ENCODE data around the gene FOXO3.
"Not testable (repeated sequence)": the region's sequence is repeated elsewhere in the genome, so short reads cannot be mapped to it uniquely, and the experiment has no call there.

FOXO3 gene

DNA sequence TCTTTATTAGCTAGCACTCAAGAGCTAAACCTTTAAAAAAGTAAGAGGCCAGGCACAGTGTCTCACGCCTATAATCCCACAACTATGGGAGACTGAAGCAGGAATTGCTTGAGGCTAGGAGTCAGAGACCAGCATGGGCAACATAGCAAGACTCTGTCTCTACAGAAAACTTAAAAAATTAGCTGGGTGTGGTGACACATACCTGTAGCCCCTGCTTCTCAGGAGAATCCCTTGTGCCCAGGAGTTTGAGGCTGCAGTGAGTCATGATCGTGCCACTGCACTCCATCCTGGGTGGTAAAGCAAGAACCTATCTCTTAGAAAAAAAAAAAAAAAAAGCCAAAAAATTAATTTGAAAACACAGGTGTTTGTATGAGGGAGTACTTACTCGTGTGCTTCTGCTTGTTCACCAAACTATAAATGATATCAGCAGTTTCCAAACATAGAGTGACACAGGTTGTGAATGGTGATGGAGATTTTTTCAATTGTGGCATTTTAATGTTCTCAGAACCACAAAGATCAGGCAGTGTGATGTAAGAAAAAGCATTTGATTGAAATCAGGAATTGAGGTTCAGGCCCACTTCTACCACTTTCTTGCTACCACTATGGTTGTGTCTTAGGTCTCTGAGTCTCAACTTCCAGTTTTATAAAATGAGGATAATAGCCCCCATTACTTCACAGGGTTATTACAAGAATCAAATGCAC is 104.9 kb downstream of the FOXO3 start:
- DNase-seq, result peak; percentile 60

DNA sequence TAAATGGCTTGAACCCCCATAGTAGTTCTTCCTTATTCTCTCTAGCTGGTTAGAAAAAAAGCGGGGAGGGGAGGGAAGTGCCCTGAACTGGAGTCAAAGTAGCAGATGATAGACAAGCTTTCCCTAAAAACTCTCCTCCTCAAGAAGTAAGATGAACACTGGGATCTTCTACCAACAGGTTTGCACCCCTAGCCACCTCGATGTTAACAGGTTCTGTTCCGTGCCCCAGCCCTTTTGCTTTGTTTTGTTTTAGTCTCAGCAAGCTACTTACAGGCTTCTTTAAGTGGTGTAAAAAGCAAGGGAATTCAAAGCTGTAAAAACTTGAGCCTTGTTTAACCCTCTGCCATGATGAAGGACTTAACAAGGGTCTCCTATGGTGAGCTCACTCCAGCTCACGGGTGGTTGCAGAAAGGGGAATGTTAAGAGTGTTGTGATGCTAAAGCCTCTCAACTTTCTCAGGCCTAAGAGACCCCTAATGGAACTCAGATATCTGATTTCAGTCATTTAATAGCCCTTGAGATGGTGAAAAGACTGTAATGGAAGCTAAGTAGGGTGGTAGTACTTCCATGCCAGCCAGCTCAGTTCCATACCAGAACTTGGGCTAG is 106.0 kb downstream of the FOXO3 start:
- no peak for DNase-seq

DNA sequence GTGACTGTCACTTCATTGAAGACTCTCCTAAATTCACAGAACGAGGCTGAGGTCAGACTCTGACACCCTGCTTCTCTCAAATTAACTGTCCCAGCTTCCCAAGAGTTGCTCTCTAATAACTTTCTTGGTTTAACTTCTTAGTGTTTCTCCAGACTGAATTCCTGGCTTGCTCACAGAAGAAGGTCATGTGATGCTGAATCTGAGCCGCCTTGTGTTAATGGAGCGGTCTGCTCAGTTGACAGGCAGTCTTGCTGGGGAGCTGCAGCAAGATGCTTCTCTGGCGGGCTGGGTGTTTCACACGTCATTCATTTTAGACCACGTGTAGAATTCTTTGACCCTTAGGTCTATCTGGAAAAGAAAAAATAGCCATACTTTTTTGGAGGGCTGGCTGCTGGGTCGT is 107.3 kb downstream of the FOXO3 start:
- no peak for DNase-seq

DNA sequence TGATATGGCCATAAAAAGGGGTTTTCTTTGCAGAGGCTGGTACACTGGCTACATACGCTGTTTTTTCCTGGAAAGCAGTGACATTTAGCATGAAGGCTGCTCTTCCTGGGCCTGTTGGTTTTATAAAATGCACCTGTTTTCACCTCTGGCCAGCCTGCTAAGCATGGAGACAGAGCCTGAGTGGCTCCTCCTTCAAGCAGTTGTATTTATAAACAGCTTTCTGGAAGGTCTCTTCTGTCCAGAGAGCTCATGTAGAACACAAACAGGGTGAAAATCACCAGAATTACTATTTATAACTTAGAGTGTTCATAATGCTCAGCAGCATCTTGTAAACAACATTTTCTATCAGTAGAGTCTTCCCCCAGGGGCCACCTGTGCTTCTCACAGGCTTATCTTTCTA is 109.0 kb downstream of the FOXO3 start:
- DNase-seq, result no peak

DNA sequence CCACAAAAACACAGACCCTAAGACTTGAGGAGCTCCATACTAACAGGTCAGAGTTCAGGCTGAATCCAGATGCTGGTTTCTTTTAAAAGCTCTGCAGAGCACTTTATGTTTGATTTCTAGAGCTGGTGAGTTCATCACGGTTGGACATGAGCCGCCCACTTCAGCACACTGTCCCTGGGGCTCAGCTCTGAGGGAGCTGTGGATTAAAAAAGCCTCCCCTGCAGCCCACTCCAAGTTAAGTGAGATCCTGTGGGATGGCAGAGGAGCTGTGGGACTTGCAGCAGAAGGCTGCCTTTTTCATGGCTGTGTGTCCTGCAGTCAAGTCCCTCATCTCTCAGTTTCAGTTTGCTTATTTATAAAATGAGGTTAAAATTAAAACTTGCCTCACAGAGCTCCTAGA is 110.5 kb downstream of the FOXO3 start:
- DNase-seq, result no peak

DNA sequence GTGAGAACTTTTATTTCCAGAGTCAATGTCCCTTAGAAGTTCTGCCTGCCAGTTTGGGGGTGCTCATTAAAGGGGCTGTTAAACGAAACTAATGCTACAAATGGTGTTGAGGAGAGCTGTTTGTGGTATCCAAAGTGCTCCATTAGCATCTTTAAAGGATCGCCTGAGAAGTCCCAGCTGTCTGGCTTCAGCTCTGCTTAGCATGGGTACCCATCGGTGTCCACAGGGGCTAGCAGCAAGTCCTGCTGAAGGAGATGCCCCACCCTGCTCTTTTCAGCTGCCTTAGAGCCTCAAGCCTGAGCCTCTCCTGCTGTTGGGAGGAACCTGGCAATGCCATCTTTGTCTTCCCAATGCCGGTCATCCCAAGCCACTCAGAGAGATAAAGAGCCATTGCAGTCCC is 111.1 kb downstream of the FOXO3 start:
- DNase-seq, result no peak

DNA sequence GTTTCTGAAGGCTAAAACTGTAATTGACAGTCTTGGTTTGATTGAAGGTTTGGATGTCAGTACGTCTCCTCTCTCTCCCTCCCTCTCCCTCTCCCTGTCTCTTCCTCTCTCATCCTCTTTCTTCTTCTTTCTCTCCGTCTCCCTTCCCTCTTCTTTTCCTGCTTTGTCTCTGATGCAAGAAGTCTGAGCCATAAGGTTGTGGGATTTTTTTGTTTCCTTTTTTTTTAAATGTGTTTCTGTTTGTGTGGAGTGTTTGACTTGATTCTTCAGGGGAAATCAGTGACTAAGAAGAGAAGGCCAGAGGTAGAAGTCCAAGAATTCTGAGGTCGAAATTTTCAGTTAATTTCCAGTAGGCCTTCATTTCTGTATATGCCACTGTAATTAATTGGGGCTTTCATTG is 111.9 kb downstream of the FOXO3 start:
- DNase-seq, result no peak

DNA sequence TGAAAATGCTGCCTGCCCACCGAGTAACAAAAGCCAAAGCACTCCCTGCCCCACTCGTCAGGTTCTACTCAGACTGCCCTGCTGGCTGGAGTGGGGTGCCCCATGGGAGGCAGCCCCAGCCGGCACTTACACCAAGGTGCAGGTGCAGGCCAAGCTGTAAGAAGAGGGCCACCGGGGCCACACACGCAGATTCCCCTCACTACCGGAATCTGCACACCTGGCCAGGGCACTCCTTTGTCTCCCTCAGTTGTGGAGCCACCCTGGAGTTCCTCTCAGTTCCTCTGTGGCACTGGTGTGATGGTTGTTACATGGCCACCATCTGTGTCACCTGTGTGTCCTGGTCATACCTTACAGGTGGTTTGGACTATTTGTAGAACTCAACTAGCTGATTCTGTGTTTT is 112.4 kb downstream of the FOXO3 start:
- no peak for DNase-seq

DNA sequence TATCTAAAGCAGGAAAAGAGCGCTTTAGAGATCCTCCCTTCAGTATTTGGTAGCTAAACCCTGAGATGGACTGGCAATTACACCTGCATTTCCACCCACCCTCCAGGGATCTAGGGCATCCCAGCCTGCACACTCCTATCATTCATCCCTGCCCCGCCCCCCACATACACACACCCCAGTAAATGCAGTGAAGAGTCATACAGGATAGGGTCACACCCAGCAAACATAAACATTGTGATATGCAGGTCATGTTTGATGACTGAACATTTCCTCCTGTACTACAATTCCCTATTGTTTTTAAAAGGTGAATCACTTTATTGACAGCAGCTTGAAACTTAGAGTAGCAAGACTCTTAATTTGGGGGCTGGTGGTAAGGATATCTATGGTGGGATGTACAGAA is 112.9 kb downstream of the FOXO3 start:
- DNase-seq, result no peak

DNA sequence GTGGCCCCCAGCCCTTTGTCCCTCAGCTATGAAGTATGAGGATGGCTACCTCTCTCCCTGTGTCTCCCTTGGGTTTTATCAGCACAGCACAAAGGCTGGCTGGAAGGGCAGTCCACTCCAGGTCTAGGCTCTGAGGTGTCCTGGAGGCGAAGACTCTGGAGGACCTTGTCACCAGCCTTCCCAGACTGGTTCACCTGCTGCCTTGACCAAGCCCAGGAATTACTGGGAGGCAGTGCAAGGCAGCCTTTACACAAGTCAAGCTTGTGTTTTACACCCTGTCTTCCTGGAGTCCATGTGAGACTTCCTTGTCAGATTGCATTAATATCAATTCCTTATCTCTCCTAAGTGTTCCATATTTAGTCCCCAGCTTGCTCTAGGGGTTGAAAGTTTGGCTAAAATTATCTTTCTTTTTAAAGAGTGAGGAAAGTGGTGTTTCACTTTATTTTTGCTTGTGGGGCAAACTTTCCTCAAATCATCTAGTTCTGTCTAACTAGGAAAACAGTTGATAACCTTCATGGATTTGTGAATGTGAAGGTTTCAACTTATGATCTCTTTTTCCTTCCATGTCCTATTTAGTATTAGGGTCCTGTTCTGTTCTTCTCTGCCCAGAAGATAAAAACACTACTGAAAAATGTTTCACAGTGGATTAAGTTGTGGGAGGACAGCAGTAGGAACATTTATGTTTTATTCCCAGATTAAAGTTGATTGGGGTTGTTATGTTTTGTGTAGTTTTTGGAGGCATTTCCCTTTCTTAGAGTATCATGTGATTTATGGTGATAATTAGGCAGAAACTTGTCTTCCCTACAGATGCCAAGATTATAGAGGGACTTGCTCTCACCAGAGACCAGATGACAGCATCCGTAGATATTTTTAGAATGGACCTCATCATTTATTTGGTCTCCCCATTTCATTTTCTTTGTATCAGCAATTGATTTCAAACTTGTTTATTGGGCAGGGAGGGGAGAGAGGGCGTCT is 114.8 kb downstream of the FOXO3 start:
- DNase-seq, result no peak

DNA sequence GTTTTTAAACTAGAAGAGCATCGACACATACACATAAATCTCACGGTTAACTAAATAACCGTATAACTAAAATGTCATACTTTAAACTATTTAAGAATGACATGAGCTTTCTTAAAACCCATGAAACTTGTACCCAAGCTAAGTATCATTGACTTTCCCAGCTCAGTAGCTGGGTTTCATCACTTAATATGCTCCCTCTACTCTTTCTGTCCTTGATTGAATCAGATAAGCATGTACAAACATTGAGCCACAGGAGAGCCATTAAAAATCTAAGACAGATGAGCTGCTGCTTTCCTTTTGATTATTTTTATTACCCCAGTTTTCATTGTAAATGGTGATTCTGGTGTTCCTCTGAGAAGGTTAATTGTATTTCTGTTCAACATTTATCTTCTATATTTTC is 115.8 kb downstream of the FOXO3 start:
- DNase-seq, result no peak

DNA sequence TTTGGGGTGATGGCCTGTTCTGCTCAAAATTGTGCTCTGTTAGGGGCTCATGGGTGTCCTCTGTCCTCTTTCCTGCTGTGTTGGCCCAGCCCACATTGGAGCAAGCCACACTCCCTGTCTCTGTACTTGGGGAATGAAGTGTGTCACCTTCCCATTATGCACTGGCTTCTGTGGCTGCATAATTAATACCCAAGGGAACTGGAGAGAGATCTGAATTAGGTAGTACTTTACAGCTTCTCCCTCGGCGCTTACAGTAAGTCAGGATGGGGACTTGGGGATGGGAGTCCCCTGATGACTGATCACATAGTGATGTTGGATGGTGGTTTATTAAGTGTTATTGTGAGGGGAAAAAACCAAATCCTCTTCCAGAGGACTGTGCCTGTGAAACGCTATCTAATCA is 116.6 kb downstream of the FOXO3 start:
- no peak for DNase-seq

DNA sequence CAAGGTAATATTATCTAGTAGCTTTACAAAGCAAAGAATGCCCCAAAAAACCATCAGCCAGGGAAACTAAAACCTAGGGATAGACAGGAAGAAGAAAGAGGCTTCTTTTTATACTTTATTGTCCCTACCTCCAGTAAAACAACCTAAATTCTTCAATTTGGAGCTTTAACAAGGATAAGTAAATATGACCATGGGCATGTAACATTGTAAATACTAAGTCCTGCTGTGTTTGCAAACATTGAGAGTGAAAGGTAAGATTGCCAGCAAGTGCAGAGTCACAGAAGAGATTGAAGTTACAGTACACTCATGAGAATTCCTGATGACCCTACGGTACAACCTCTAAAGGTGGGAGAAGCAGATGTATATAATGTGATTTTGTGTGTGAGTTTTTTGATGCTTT is 117.2 kb downstream of the FOXO3 start:
- no peak for DNase-seq

DNA sequence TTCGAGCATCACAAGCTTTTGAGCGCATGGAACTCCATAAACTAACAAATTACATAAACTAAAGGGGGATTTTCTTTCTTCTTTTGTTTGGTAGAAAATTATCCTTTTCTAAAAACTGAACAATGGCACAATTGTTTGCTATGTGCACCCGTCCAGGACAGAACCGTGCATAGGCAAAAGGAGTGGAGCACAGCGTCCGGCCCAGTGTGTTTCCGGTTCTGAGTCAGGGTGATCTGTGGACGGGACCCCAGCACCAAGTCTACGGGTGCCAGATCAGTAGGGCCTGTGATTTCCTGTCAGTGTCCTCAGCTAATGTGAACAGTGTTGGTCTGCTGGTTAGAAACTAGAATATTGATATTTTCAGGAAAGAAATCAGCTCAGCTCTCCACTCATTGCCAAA is 119.6 kb downstream of the FOXO3 start:
- DNase-seq, result not testable (repeated sequence)

DNA sequence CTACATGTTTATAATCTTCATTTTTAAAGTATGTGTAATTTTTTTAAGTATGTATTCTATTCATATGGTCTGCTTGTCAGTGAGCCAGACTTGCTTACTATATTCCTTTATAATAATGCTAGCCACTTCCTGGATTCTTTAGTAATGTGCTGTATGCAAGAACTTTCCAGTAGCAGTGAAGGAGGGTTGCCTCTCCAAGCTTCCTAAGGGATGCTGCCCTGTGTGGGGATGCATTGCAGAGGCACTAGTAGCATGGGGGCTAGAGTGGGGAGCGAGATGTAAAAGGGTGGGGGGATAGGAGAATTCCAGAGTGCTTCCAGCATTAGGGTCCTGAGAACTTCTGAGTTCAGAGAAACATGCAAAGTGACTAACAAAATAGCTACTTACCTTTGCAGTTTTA is 121.0 kb downstream of the FOXO3 start:
- DNase-seq, result not testable (repeated sequence)

DNA sequence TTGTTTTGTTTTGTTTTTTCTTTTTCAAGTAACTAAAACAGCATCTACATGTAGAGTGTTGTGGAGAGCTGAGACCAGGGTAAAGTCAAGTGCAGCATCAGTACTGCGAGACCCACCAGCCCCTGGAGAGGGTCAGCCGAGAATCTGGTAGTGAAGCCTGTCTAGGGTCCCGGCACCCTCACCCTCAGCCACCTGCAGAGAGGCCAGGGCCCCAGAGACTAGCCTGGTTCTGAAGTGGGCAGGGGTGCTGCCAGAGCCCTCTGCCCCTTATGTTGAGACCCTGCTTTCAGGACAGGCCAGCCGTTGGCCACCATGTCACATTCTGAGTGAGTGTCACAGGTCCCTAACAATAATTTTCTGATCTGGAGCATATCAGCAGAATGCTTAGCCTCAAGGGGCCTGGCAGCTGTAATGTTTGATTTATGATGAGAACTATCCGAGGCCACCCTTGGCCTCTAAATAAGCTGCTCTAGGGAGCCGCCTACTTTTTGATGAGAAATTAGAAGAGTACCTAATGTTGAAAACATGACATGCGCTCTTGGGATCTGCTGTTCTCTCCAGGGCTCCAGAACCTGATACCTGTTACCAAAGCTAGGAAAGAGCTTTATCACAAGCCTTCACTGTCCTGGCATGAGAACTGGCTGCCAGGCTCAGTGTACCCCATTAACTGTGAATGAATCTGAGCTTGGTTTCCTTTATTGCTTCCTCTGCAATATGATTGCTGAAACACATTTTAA is 121.8 kb downstream of the FOXO3 start:
- DNase-seq, result not testable (repeated sequence)

DNA sequence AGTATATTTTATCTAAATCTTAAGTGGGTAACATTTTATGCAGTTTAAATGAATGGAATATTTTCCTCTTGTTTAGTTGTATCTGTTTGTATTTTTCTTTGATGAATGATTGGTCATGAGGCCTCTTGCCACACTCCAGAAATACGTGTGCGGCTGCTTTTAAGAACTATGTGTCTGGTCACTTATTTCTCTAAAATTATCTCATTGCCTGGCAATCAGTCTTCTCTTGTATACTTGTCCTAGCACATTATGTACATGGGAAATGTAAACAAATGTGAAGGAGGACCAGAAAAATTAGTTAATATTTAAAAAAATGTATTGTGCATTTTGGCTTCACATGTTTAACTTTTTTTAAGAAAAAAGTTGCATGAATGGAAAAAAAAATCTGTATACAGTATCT is 123.3 kb downstream of the FOXO3 start:
- DNase-seq, result not testable (repeated sequence)

DNA sequence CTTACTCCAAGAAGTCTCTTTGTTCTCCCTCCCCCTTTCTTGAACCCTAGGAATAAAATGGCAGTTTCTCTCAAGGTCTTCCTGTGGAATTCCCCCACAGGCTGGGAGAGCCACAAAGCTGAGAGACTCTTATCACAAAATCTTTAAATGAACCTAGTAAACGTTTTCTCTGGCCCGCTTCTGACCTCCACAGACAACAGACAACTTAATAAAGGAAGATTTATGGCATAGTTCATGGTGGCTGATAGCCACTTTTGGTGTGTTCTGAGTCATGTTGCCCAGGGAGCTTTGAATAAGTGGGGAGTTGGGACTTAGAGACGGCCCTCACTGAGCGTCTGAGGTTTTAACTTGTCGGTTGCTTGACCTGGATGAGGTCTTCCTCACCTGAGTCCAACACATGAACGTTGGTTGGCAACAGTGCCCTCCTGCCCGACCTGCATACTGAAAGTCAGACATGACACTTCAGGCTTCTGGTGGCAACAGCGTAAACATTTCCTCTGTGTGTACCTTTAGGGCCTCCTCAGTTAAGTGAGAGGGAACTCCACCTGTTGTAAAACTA is 124.1 kb downstream of the FOXO3 start:
- peak; percentile 29 for DNase-seq

DNA sequence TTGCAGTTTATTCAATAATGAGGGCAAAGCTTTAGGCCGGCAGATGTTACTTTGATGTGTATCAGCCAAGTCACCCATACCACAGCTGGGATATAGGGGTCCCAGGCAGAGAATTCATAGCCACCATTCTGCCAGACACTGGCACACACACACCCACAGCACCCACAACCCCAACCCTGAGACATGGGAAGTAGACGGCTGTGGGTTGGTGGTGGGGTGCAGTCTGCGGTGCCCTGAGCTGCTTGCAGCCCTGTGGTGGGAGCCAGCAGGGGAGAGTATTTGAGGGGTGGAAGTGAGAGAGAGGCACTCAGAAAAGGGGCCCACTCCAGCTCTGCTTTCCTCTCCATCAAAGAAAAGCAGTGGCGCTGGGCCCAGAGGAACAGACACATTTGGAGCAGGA is 125.3 kb downstream of the FOXO3 start:
- DNase-seq, result no peak

DNA sequence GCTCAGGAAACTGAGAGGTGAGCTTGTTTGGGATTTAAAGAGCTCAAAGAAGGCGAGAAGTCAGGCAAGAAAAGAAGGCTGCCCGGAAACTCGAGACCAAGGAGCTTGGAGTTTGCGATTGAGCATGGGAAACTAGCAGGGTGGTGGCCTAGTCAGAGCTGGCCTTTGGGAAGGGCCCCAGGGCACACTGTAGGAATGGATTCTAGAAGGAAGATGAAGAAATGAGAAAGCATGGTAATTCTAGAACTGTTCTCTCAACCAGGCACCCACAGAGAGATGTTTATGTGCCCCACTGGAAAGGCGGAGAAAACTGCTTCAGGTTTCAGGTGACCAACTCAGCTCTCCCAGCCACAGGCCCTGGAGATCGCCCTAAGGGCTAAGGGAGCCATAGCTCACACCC is 126.2 kb downstream of the FOXO3 start:
- DNase-seq, result no peak

DNA sequence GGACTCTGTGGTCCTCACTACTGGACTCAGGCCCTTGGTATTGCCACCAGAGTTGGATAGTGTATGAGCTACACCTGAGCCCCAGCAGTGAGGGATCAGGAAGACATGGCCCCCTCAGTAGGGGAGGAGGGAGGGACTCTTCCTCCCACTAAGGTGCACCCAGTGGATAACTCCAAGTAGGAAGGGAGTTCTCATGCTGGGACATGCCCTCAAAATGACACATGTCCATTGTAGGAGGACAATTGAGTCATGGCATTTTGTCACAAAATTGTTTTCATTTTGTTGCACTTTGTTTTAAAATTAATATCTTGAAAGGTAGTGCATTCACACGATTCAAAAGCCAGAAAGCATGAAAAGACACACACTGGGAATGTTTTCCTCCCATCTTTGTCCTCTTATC is 127.2 kb downstream of the FOXO3 start:
- no peak for DNase-seq

DNA sequence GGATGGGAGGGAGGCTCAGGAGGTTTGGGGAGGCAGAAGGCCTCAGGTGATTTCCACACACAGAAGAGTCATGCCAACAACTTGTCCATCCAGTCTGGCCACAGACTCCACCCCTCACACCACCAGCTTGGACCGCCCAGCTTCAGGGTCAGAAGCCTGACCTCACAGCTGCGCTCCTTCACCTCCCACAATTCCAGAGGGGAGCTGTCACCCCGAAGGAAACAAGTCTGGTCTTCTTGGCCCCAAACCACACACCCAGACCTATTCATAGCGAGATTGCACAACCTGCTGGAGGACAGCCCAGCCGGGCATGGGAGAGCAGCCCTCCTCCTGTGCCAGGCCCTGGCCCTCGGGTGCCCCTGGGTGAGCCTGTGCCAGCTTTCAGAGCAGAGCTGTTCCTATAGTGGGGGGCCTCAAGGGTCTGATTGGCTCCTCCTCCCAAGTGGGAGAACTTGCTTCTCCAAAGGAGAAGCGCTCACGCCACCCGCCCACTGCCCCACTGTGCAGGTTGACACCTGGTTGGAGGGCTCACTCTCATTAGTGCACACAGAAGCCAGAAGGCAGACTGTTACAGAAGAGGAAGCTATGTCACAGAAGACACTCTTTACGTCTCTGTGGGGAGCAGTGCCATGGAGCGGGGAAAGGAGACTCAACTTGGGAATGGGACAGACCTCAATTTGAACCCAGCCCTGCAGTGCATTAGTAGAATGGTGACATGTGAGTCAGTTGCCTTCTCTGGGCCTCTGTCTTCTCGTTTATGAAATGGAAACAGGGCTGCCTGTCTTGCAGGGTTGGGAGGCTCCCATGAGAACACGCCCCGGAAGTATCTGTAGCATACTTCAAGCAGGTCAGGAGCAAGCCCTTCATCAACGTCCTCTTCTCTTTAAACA is 128.8 kb downstream of the FOXO3 start:
- no peak for DNase-seq

Measured in activated CD4-positive, alpha-beta T cell treated with anti-CD3 and anti-CD28 coated beads, Interleukin-10, Interleukin-2, amounts not matched to agents 100 ng/mL and 50 ng/mL, durations not matched to agents 16 hours and 8 hours (primary cell).